H9 (cell line): ENCODE data around the gene TAF12. TPM values are rescaled to one million over a fixed set of nuclear protein-coding genes. Genes with fewer than 3 reads are reported as not detected.
A peak's percentile ranks its signal among the peaks of the same experiment; 100 is the strongest.

ENCODE experiments used
- DNase-seq: peaks from one replicate; pipeline ENCODE4 v3.0.0-alpha.2; 2017
- H2AFZ ChIP-seq: one replicate; pipeline ENCODE4 v1.6.1; 2013; ENCODE audit warnings: mild to moderate bottlenecking, low read length, control low read depth, moderate library complexity
- H2AK5ac ChIP-seq: 2 replicates; pipeline ENCODE4 v1.6.1; 2013; ENCODE audit warnings: low read length, control low read depth, mixed read lengths; ENCODE audit not compliant: insufficient read length
- H2BK120ac ChIP-seq: one replicate; pipeline ENCODE4 v1.6.1; 2013; ENCODE audit warnings: low read depth, mild to moderate bottlenecking, low read length, control low read depth, inconsistent platforms; ENCODE audit not compliant: poor library complexity, severe bottlenecking
- H2BK12ac ChIP-seq: 2 replicates; pipeline ENCODE4 v1.6.1; 2013; ENCODE audit warnings: low read length, control low read depth, mixed read lengths, low read depth; ENCODE audit not compliant: insufficient read length
- H2BK15ac ChIP-seq: 2 replicates; pipeline ENCODE4 v1.6.1; 2013; ENCODE audit warnings: low read depth, low read length, control low read depth
- H2BK20ac ChIP-seq: one replicate; pipeline ENCODE4 v1.6.1; 2013; ENCODE audit warnings: low read depth, mild to moderate bottlenecking, low read length, control low read depth, inconsistent platforms; ENCODE audit not compliant: poor library complexity, severe bottlenecking
- H2BK5ac ChIP-seq: 2 replicates; pipeline ENCODE4 v1.6.1; 2013; ENCODE audit warnings: low read length, control low read depth, mixed read lengths; ENCODE audit not compliant: insufficient read length
- H3K14ac ChIP-seq: 2 replicates; pipeline ENCODE4 v1.6.1; 2013; ENCODE audit warnings: low read length, control low read depth; ENCODE audit not compliant: insufficient read depth
- H3K18ac ChIP-seq: 2 replicates; pipeline ENCODE4 v1.6.1; 2013; ENCODE audit warnings: low read depth, mild to moderate bottlenecking, mixed read lengths, low read length, control low read depth; ENCODE audit not compliant: insufficient read length
- H3K23ac ChIP-seq: 2 replicates; pipeline ENCODE4 v1.6.1; 2013; ENCODE audit warnings: low read length, control low read depth, mixed read lengths, low read depth; ENCODE audit not compliant: insufficient read length
- H3K23me2 ChIP-seq: 2 replicates; pipeline ENCODE4 v1.6.1; 2013; ENCODE audit warnings: low read depth, mild to moderate bottlenecking, mixed read lengths, low read length, control low read depth; ENCODE audit not compliant: insufficient read length, poor library complexity, severe bottlenecking
- H3K27ac ChIP-seq: 2 replicates; pipeline ENCODE4 v1.5.1; 2013; ENCODE audit warnings: low read length, control low read depth, mixed read lengths, low read depth; ENCODE audit not compliant: insufficient read length
- H3K27me3 ChIP-seq: 2 replicates; pipeline ENCODE4 v1.6.1; 2013; ENCODE audit warnings: low read length, control low read depth, inconsistent platforms; ENCODE audit not compliant: insufficient read depth
- H3K4ac ChIP-seq: 2 replicates; pipeline ENCODE4 v1.6.1; 2013; ENCODE audit warnings: low read depth, mild to moderate bottlenecking, control low read depth, inconsistent platforms, low read length, moderate library complexity
- H3K4me1 ChIP-seq: 2 replicates; pipeline ENCODE4 v1.6.1; 2013; ENCODE audit warnings: low read length, control low read depth, inconsistent platforms; ENCODE audit not compliant: insufficient read depth
- H3K4me2 ChIP-seq: 2 replicates; pipeline ENCODE4 v1.6.1; 2013; ENCODE audit warnings: low read length, control low read depth, mixed read lengths; ENCODE audit not compliant: insufficient read length, insufficient read depth
- H3K56ac ChIP-seq: 2 replicates; pipeline ENCODE4 v1.6.1; 2013; ENCODE audit warnings: low read depth, mild to moderate bottlenecking, mixed read lengths, low read length, control low read depth; ENCODE audit not compliant: insufficient read length
- H3K79me1 ChIP-seq: 2 replicates; pipeline ENCODE4 v1.6.1; 2013; ENCODE audit warnings: low read depth, mild to moderate bottlenecking, moderate library complexity, low read length, control low read depth, inconsistent platforms; ENCODE audit not compliant: insufficient read depth, poor library complexity, severe bottlenecking
- H3K79me2 ChIP-seq: 2 replicates; pipeline ENCODE4 v1.6.1; 2013; ENCODE audit warnings: low read length, control low read depth, inconsistent platforms; ENCODE audit not compliant: insufficient read depth
- H3K9ac ChIP-seq: 2 replicates; pipeline ENCODE4 v1.6.1; 2013; ENCODE audit warnings: low read length, control low read depth, mixed read lengths; ENCODE audit not compliant: insufficient read length; ENCODE audit errors: extremely low read depth
- H3K9me3 ChIP-seq: one replicate; pipeline ENCODE4 v1.6.1; 2013; ENCODE audit warnings: low read depth, low read length, inconsistent platforms; ENCODE audit not compliant: control insufficient read depth
- H3T11ph ChIP-seq: one replicate; pipeline ENCODE4 v1.6.1; 2013; ENCODE audit warnings: mild to moderate bottlenecking, low read length, control low read depth, inconsistent platforms
- H4K20me1 ChIP-seq: one replicate; pipeline ENCODE4 v1.6.1; 2013; ENCODE audit not compliant: control insufficient read depth, insufficient read length, insufficient read depth
- H4K5ac ChIP-seq: 2 replicates; pipeline ENCODE4 v1.6.1; 2013; ENCODE audit warnings: low read depth, mild to moderate bottlenecking, mixed read lengths, low read length, control low read depth; ENCODE audit not compliant: insufficient read length
- H4K8ac ChIP-seq: replicated peaks from 2 replicates; pipeline ENCODE4 v1.6.1; 2013; ENCODE audit warnings: low read length, control low read depth, mixed read lengths, low read depth; ENCODE audit not compliant: insufficient read length
- H4K91ac ChIP-seq: 2 replicates; pipeline ENCODE4 v1.6.1; 2013; ENCODE audit warnings: low read depth, mild to moderate bottlenecking, moderate library complexity, mixed read lengths, low read length, control low read depth; ENCODE audit not compliant: insufficient read length
- H3K27ac Mint-ChIP-seq, 3 experiments: 2 replicates in 2 of 3; 3 replicates in 1 of 3; pipeline ENCODE4 v1.8.0; 2020 to 2021; ENCODE audit warnings: mixed read lengths in 3 of 3, mild to moderate bottlenecking in 1 of 3, moderate library complexity in 1 of 3
- H3K27me3 Mint-ChIP-seq: 2 replicates; pipeline ENCODE4 v1.8.0; 2021; ENCODE audit warnings: low read depth, mild to moderate bottlenecking, moderate library complexity, mixed read lengths
- H3K36me3 Mint-ChIP-seq, 3 experiments: 2 replicates in 2 of 3; 3 replicates in 1 of 3; pipeline ENCODE4 v1.8.0; 2020 to 2021; ENCODE audit warnings: low read depth in 3 of 3, mixed read lengths in 3 of 3; ENCODE audit not compliant: insufficient read depth in 1 of 3
- H3K4me1 Mint-ChIP-seq, 2 experiments: 2 replicates each; pipeline ENCODE4 v1.8.0; 2020; ENCODE audit warnings: mixed read lengths in 2 of 2
- H3K4me3 Mint-ChIP-seq, 2 experiments: 2 replicates in 1 of 2; 3 replicates in 1 of 2; pipeline ENCODE4 v1.8.0; 2020 to 2021; ENCODE audit warnings: mild to moderate bottlenecking in 2 of 2, mixed read lengths in 2 of 2, moderate library complexity in 1 of 2
- H3K9me3 Mint-ChIP-seq, 2 experiments: 2 replicates in 1 of 2; 3 replicates in 1 of 2; pipeline ENCODE4 v1.8.0; 2020; ENCODE audit warnings: mild to moderate bottlenecking in 2 of 2, mixed read lengths in 2 of 2, moderate library complexity in 1 of 2
- WGBS: extraction: QIAGEN DNeasy Blood & Tissue Kit; methylation state at CpG from one replicate; pipeline ENCODE4 v1.1.7; 2013; ENCODE audit warnings: missing lambda C conversion rate, low lambda C conversion rate, mixed read lengths; ENCODE audit not compliant: insufficient read length; ENCODE audit errors: extremely low coverage; 5-methylcytosine and 5-hydroxymethylcytosine counted together
- total RNA-seq: library from RNA; stranded (reverse); gene quantifications from 2 replicates; pipeline ENCODE4 v1.2.1, GENCODE V29; 2021
- TF ChIP-seq, protein P1 (sequence below): fragments of 200-600 bp; sonication (generic); conservative IDR thresholded peaks from 3 replicates; pipeline ENCODE4 v1.8.0; 2021; ENCODE audit warnings: antibody characterized with exemption, mild to moderate bottlenecking

Gene TAF12
- total RNA-seq, 1 experiment from 2014 or later = 22.1 TPM

DNA sequence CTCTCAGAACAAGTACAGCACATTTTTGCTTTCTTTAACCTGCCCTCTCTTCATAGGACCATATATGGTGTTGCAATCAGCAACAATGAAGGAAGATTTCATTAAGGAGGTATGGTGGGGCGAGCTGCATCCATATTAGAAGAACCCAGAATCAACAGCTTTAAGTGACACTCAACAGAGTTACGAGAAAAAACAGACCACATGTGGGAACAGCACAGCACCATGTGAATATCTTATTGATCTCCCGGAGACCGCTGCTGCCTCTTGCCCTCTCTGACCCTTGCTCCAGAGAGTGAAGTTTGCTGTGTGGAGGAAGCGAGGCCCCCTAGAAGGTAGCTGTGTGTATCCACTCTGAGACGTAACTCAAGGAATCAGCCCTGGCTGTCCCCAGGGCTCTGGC lies 37.9 kb downstream of the TAF12 start:
- H3K27me3 ChIP-seq = no peaks in the 10 kb centered on the region
- peaks cover 8 to 30% (median 20%) of the 10 kb centered on the region in 3 experiments for H3K36me3 Mint-ChIP-seq
- no peak overlapping the region for H4K5ac ChIP-seq
- no peak overlapping the region for H3K4me2 ChIP-seq
- H3K9me3 ChIP-seq = no peaks in the 10 kb centered on the region
- H3K18ac ChIP-seq = no peak overlapping the region
- no peaks in the 10 kb centered on the region for H3K27me3 Mint-ChIP-seq
- H3K4ac ChIP-seq = no peak overlapping the region
- H2AFZ ChIP-seq = no peak overlapping the region
- H2BK12ac ChIP-seq = no peak overlapping the region
- H4K20me1 ChIP-seq = no peaks in the 10 kb centered on the region
- no peak overlapping the region for H4K91ac ChIP-seq
- H2BK5ac ChIP-seq = no peak overlapping the region
- no peak overlapping the region for H3T11ph ChIP-seq
- H2BK20ac ChIP-seq = no peak overlapping the region
- H3K23me2 ChIP-seq = no peaks in the 10 kb centered on the region
- H3K23ac ChIP-seq = no peak overlapping the region
- no peak overlapping the region for H2AK5ac ChIP-seq
- no peaks in the 10 kb centered on the region for H3K79me2 ChIP-seq
- no peaks in the 10 kb centered on the region for H3K4me1 ChIP-seq
- no peak overlapping the region for H2BK120ac ChIP-seq
- WGBS = no CpG with 5 or more reads among the region's 6 CpGs
- H4K8ac ChIP-seq = no peak overlapping the region
- DNase-seq = no peak
- H3K9me3 Mint-ChIP-seq = no peaks in the 10 kb centered on the region
- H3K4me1 Mint-ChIP-seq = peaks cover 5 to 16% of the 10 kb centered on the region in 2 experiments
- no peak overlapping the region for H3K4me3 Mint-ChIP-seq
- H3K27ac ChIP-seq = no peak overlapping the region
- H2BK15ac ChIP-seq = no peak overlapping the region
- H3K56ac ChIP-seq = no peak overlapping the region
- TF ChIP-seq, protein P1, sequence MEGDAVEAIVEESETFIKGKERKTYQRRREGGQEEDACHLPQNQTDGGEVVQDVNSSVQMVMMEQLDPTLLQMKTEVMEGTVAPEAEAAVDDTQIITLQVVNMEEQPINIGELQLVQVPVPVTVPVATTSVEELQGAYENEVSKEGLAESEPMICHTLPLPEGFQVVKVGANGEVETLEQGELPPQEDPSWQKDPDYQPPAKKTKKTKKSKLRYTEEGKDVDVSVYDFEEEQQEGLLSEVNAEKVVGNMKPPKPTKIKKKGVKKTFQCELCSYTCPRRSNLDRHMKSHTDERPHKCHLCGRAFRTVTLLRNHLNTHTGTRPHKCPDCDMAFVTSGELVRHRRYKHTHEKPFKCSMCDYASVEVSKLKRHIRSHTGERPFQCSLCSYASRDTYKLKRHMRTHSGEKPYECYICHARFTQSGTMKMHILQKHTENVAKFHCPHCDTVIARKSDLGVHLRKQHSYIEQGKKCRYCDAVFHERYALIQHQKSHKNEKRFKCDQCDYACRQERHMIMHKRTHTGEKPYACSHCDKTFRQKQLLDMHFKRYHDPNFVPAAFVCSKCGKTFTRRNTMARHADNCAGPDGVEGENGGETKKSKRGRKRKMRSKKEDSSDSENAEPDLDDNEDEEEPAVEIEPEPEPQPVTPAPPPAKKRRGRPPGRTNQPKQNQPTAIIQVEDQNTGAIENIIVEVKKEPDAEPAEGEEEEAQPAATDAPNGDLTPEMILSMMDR = no peak
- H3K9ac ChIP-seq = no peak overlapping the region
- no peaks in the 10 kb centered on the region for H3K79me1 ChIP-seq
- H3K14ac ChIP-seq = no peak overlapping the region
- peak overlapping the region in 1 of 3 experiments; percentile 62; a peak in 1 of 7 replicates for H3K27ac Mint-ChIP-seq
